Lower lobe of right lung (tissue), 2 donors: ENCODE results near the gene GOLGA6L7. TPM values are rescaled to one million over a fixed set of nuclear protein-coding genes. Genes with fewer than 3 reads are reported as not detected.
"Not testable (repeated sequence)": the region's sequence is repeated elsewhere in the genome, so short reads cannot be mapped to it uniquely, and the experiment has no call there.

Experiments
- ATAC-seq, 2 donors: fragments of 200-7000 bp; cut with Tn5 transposase; one replicate each; pipeline ENCODE4 v1.9.1; 2020 to 2022; ENCODE audit warnings: mild to moderate bottlenecking in 2 of 2, moderate library complexity in 2 of 2
- DNase-seq: peaks from one replicate; pipeline ENCODE4 v3.0.0-alpha.2; 2020
- H3K27ac ChIP-seq: fragments of 200-600 bp; one replicate; pipeline ENCODE4 v1.8.0; 2022
- H3K27me3 ChIP-seq: fragments of 200-600 bp; one replicate; pipeline ENCODE4 v1.8.0; 2022; ENCODE audit warnings: low read depth
- H3K36me3 ChIP-seq: fragments of 200-600 bp; one replicate; pipeline ENCODE4 v1.8.0; 2022; ENCODE audit warnings: mild to moderate bottlenecking
- H3K4me1 ChIP-seq: fragments of 200-600 bp; one replicate; pipeline ENCODE4 v1.8.0; 2022
- H3K4me3 ChIP-seq: fragments of 200-600 bp; one replicate; pipeline ENCODE4 v1.8.0; 2022; ENCODE audit warnings: mild to moderate bottlenecking
- H3K9me3 ChIP-seq: fragments of 200-600 bp; one replicate; pipeline ENCODE4 v1.8.0; 2022
- intact Hi-C: fragments of 100-400 bp; cut with DNase I; formaldehyde crosslinking; loops from one replicate; pipeline ENCODE4 v1.11.0; 2022
- total RNA-seq: library from RNA; stranded (reverse); fragmentation: NEBNext Ultra II Directional; extraction: Animal tissue kit (Norgen Biotek cat#: 25700); gene quantifications from one replicate; pipeline ENCODE4 v1.2.1, GENCODE V29; 2021
- TF ChIP-seq, protein P1 (sequence below): fragments of 200-600 bp; IDR thresholded peaks from one replicate; pipeline ENCODE4 v1.8.0; 2022; ENCODE audit warnings: antibody characterized with exemption, mild to moderate bottlenecking
- donor health status: DM: no; HTN: yes; CAD: no; lungs with severe emphysema.

Gene GOLGA6L7
- total RNA-seq, 1 donor from 2014 or later, result not detected

DNA sequence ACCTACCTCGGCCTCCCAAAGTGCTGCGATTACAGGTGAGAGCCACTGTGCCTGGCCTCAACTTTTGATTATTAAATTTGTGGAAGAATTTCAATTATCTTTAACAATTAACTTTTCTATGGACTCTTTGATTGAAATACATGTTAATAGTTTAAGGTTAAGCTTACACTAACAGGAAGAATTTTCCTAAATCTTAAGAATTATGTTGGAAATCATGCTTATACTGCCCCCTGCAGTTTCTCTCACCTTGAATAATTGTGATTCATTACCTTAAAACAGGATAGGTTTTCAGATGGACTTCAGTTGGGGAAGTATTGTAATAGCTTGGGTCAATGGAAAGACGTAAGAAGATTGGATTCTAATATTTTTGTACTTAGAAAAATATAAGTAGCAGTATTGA lies 54.2 kb downstream of the GOLGA6L7 start:
- H3K4me3 ChIP-seq, ATAC-seq, H3K36me3 ChIP-seq, intact Hi-C loops, H3K9me3 ChIP-seq, DNase-seq, H3K4me1 ChIP-seq, H3K27ac ChIP-seq, H3K27me3 ChIP-seq: not testable (repeated sequence)
- TF ChIP-seq, protein P1, sequence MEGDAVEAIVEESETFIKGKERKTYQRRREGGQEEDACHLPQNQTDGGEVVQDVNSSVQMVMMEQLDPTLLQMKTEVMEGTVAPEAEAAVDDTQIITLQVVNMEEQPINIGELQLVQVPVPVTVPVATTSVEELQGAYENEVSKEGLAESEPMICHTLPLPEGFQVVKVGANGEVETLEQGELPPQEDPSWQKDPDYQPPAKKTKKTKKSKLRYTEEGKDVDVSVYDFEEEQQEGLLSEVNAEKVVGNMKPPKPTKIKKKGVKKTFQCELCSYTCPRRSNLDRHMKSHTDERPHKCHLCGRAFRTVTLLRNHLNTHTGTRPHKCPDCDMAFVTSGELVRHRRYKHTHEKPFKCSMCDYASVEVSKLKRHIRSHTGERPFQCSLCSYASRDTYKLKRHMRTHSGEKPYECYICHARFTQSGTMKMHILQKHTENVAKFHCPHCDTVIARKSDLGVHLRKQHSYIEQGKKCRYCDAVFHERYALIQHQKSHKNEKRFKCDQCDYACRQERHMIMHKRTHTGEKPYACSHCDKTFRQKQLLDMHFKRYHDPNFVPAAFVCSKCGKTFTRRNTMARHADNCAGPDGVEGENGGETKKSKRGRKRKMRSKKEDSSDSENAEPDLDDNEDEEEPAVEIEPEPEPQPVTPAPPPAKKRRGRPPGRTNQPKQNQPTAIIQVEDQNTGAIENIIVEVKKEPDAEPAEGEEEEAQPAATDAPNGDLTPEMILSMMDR, result peak; percentile 34

Other genes starting within 250 kb of the GOLGA6L7 start
- 2.9 TPM for gene GOLGA8M, start 136.2 kb downstream of the GOLGA6L7 start, total RNA-seq
- gene APBA2, start 37.3 kb upstream of the GOLGA6L7 start, total RNA-seq, result 3.8 TPM